SU-DHL-6 (cell line): ENCODE measurements around the gene CDCA7.

ENCODE experiments used
- CTCF ChIP-seq: fragments of 200-600 bp; sonication (generic); IDR thresholded peaks from one replicate; pipeline ENCODE4 v1.5.1; 2017; ENCODE audit warnings: antibody characterized with exemption, mild to moderate bottlenecking, low read length, moderate library complexity; ENCODE audit not compliant: insufficient read depth, poor library complexity, severe bottlenecking
- EZH2phosphoT487 ChIP-seq: fragments of 200-600 bp; sonication (generic), shearing (Covaris generic); conservative IDR thresholded peaks from 2 replicates; pipeline ENCODE4 v1.6.1; 2018; ENCODE audit warnings: mild to moderate bottlenecking, antibody characterized with exemption, low read length, moderate library complexity, mixed read lengths

DNA sequence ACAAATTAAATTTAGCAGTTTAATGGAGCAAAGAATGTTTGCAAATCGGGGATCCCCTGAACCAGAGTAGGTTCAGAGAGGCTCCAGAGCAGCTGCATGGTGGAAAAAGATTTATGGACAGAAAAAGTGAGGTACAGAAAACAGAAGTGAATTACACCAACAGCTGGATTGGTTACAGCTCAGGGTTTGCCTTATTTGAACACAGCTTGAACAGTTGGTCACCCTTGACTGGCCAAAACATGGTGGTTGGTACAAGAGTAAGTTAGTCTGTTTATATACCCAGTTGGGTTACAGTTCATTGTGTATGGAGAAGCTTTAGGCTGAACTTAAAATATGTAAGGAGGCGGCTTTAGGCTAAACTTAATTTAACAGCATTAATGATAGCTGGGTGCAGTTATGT is 5.4 kb upstream of the CDCA7 start:
- TF ChIP-seq CTCF (no peak), EZH2phosphoT487 (no peak)
